Neural cell (in vitro differentiated cells): ENCODE measurements around the gene SMARCA4.

Experiments used
- CTCF ChIP-seq: fragments of 450-650 bp; IDR thresholded peaks from 2 replicates; pipeline ENCODE4 v1.5.1; 2014; ENCODE audit warnings: antibody characterized with exemption, mild to moderate bottlenecking, moderate library complexity; ENCODE audit not compliant: poor library complexity, severe bottlenecking
- EP300 ChIP-seq: fragments of 450-650 bp; conservative IDR thresholded peaks from 2 replicates; pipeline ENCODE4 v1.6.1; 2014; ENCODE audit warnings: antibody characterized with exemption, mild to moderate bottlenecking, moderate library complexity; ENCODE audit not compliant: poor library complexity, severe bottlenecking
- EZH2 ChIP-seq: fragments of 200-600, 300-800 bp; shearing (Covaris generic), sonication (generic); IDR thresholded peaks from 2 replicates; pipeline ENCODE4 v1.6.1; 2014; ENCODE audit warnings: antibody characterized with exemption, low read length, borderline replicate concordance, mild to moderate bottlenecking; ENCODE audit not compliant: insufficient read depth, poor library complexity, severe bottlenecking
- POLR2AphosphoS5 ChIP-seq: IDR thresholded peaks from 2 replicates; pipeline ENCODE4 v1.6.1; 2012
- RAD21 ChIP-seq: fragments of 450-650 bp; conservative IDR thresholded peaks from 2 replicates; pipeline ENCODE4 v1.6.1; 2014; ENCODE audit warnings: antibody characterized with exemption, mild to moderate bottlenecking, moderate library complexity
- REST ChIP-seq: IDR thresholded peaks from 2 replicates; pipeline ENCODE4 v1.6.1; 2012; ENCODE audit warnings: borderline replicate concordance
- SMC3 ChIP-seq: fragments of 450-650 bp; conservative IDR thresholded peaks from 2 replicates; pipeline ENCODE4 v1.6.1; 2014; ENCODE audit warnings: antibody characterized with exemption, mild to moderate bottlenecking, moderate library complexity; ENCODE audit not compliant: poor library complexity

- TF ChIP-seq CTCF = no peak
- no peak for TF ChIP-seq POLR2AphosphoS5
- no peak for TF ChIP-seq SMC3
- no peak for TF ChIP-seq REST
- TF ChIP-seq EZH2 = no peak
- TF ChIP-seq EP300 = no peak
- no peak for TF ChIP-seq RAD21
Measured at GRCh38 chr19:11054628-11055027, 93.8 kb downstream of the SMARCA4 start.
